ENCODE results near the gene HEPN1. TPM values are rescaled to one million over a fixed set of nuclear protein-coding genes. Genes with fewer than 3 reads are reported as not detected.

Gene HEPN1
- total and polyA plus RNA-seq, 2 experiments from 2014 or later: not detected

- no peak for TF ChIP-seq POLR2AphosphoS5 (IDR thresholded peaks at IDR 0.05; ENCODE audit: low read depth)
- no peak for TF ChIP-seq JUNB (IDR thresholded peaks at IDR 0.05; ENCODE audit: unreplicated experiment)
- TF ChIP-seq EZH2phosphoT487 (IDR thresholded peaks at IDR 0.05; ENCODE audit: unreplicated experiment): no peak
- no peak for TF ChIP-seq EZH2 (IDR thresholded peaks at IDR 0.05; ENCODE audit: low read depth, unreplicated experiment)
- no peak for TF ChIP-seq ZNF462 (CRISPR knock-in tag; IDR thresholded peaks at IDR 0.05)
- no peak for TF ChIP-seq ZNF114 (CRISPR knock-in tag; IDR thresholded peaks at IDR 0.05)
Observed at GRCh38 chr11:124877910-124878758, 40.9 kb upstream of the HEPN1 start (continued).

GRCh38 chr11:124878759-124879492, 40.1 kb upstream of the HEPN1 start:
- Histone ChIP-seq H3K4me1 (ENCODE audit: insufficient read depth) (peaks cover 13% of the 10 kb centered on the region; the same call in 1 of the 2 replicates), H2AFZ (no peak overlapping the region), H4K20me1 (replicated peaks; ENCODE audit: insufficient read depth) (no peaks in the 10 kb centered on the region), H3K36me3 (ENCODE audit: insufficient read depth) (no peaks in the 10 kb centered on the region), H3K9me2 (ENCODE audit: insufficient read depth) (peaks cover 2% of the 10 kb centered on the region; the same call in 1 of the 2 replicates), H3K27ac (ENCODE audit: low read depth) (no peak overlapping the region), H3K4me3 (no peak overlapping the region), H3K79me2 (replicated peaks; ENCODE audit: insufficient read depth) (no peaks in the 10 kb centered on the region), H3K4me2 (no peak overlapping the region), H3F3A (replicated peaks; ENCODE audit: low read depth) (no peaks in the 10 kb centered on the region), H3K27me3 (ENCODE audit: insufficient read depth) (peaks cover 35% of the 10 kb centered on the region)
- Mint-ChIP-seq H3K4me3 (no peak overlapping the region), H3K36me3 (ENCODE audit: low read depth) (no peaks in the 10 kb centered on the region), H3K27ac (no peak overlapping the region), H3K4me1 (peaks cover 26% of the 10 kb centered on the region), H3K27me3 (ENCODE audit: insufficient read depth, low read depth, poor library complexity) (peaks cover 39% of the 10 kb centered on the region), H3K9me3 (no peaks in the 10 kb centered on the region; the same call in 2 of the 3 replicates)
- ATAC-seq (no peak), DNase-seq (ENCODE audit: low spot score) (no peak)
- no peak for TF ChIP-seq EZH2 (IDR thresholded peaks at IDR 0.05; ENCODE audit: low read depth, unreplicated experiment)
- TF ChIP-seq ETS1 (IDR thresholded peaks at IDR 0.05): no peak
- no peak for TF ChIP-seq CTCF (conservative IDR thresholded peaks at IDR 0.05; ENCODE audit: low read depth in 2 of 2)
- TF ChIP-seq CREB1 (CRISPR knock-in tag; IDR thresholded peaks at IDR 0.05; ENCODE audit: low read depth): no peak
- no peak for TF ChIP-seq ZNF331 (CRISPR knock-in tag; IDR thresholded peaks at IDR 0.05; ENCODE audit: low read depth)
- TF ChIP-seq ZNF114 (CRISPR knock-in tag; IDR thresholded peaks at IDR 0.05): no peak
- TF ChIP-seq STAT1 (IDR thresholded peaks at IDR 0.05; ENCODE audit: unreplicated experiment): no peak

Data from GM23338 (cell line).